PC-9 (cell line): ENCODE data around the gene SGTA.

Experiments used
- CTCF ChIP-seq: fragments of 200-600 bp; sonication (generic); conservative IDR thresholded peaks from 2 replicates; pipeline ENCODE4 v1.6.1; 2017; ENCODE audit warnings: mixed run types, antibody characterized with exemption, mild to moderate bottlenecking, moderate library complexity
- EZH2 ChIP-seq: fragments of 200-600 bp; sonication (generic); IDR thresholded peaks from 2 replicates; pipeline ENCODE4 v1.8.0; 2017; ENCODE audit warnings: antibody characterized with exemption, low read depth

DNA sequence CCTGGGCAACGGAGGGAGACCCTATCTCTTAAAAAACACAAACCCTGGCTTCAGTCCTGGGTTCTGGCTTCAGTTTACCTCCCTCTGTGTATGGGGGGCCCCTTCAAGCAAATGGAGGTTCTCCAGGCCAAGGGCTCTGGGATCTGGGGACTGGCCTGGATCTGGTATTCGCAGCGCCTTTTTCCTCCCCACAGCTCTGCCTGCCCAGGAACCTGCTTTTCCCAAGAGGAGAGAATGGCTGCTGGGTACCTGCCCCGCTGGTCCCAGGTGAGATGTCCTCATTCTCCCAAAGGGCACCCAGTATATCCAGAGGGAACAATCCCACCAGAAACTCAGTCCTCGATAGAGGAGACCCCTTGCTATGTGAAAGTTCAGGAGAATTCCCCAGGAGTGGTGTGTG, 39.8 kb upstream of the SGTA start:
- TF ChIP-seq CTCF: no peak
- TF ChIP-seq EZH2: no peak
